Stimulated activated CD4-positive, alpha-beta T cell treated with anti-CD3 and anti-CD28 coated beads, Interleukin-15, amount 100 ng/mL, for 1 hour (primary cell): ENCODE data around the gene LRCH1.

Experiments used
- DNase-seq, 2 donors: peaks; one replicate each; pipeline ENCODE4 v3.0.0-alpha.2; 2020; ENCODE audit warnings: low read depth in 1 of 2, low spot score in 1 of 2

The LRCH1 gene

DNA sequence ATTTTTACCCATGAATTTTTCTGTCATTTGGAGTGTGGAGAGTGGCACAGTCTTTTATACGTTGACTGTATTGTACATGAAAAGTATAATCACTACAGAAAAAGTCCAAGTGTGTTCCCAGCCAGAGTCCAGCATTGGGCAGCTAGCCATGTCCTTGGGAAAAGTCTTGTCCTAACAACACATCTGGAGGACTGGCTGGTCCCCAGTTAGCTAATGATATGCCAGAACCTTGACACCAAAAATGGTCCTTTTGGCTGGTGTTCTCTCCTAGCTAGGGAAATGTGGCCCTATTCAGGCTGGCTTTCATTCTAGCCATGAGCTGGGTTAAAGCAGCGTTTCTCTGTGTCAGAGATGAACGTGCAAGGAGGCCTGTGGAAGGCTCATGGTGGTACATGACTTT is 145.0 kb downstream of the LRCH1 start:
- no peak for DNase-seq

DNA sequence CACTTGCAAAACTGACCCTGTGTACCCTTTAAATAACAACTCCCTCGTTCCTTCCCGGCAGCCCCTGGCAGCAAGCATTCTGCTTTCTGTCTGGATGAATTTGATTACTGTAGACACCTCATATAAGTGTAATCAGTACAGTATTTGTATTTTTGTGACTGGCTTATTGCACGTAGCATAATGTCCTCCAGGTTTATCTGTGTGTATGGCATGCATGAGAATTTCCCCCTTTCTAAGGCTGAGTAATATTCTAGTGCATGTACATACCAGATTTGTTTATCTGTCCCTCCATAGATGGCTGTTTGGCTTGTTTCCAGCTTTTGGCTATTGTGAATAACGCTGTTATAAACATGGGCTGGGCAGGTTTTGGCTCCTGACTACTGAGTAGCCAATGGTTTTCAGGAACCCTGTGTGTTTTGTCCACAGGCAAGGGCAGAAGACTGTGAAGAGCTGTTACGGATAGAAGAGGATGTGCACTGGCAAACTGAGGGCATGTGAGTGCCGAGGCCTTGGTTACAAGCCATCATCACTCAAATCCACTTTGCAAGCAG is 146.0 kb downstream of the LRCH1 start:
- no peak for DNase-seq

DNA sequence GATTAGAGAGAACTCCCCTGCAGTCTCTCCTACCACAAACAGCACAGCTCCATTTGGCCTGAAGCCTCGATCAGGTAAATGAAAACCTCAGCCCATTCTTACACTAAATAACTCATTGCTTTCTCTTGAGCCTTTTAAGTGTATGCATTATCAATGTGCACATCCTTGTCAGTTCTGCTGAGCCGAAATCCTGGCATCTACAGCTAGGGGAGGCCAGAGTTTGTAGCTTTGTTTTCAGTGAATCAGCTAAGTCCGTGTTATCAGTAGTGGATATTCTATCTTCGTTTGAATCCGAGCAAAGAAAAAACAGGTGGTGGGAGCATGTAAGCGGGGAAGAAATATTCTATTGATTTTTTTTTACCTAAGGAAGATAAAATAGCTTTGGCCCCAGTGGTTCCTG is 159.6 kb downstream of the LRCH1 start:
- DNase-seq, result no peak

DNA sequence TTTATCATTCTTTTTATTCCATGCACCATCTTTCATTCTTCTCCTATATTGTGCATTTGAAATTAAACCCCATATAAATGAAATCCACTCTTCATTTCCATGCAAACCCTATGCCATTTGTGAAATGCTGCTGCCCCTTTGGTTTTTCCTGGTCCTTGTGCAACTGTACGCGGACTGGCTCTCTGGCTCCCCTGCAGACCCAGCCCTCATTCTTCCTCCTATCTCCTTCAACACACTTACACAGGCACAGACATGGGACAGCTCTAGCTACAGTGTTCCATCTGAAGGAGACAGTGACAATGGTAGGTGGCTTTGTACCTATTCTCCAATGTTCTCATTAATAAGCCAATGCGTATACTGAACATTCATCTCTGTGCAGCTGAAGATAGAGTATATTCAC is 162.4 kb downstream of the LRCH1 start:
- no peak for DNase-seq

DNA sequence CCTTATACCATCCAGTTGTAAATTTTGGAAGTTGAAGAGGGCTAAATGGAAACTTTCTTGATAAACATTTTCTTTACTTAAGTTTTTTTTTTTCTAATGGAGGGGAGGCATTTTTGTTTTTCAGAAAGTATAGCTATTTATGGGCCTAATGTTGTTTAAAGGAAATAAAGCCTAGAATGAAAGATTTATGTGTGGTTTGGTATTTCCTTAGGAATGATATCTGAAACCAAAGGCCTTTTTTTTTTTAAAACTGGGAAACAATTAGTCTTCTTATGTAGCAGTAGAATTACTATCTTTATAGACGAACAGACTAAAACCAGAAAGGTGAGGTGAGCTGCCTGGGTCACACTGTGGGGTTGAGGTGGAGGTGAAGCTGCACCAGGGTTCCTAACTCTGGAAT is 163.9 kb downstream of the LRCH1 start:
- no peak for DNase-seq

DNA sequence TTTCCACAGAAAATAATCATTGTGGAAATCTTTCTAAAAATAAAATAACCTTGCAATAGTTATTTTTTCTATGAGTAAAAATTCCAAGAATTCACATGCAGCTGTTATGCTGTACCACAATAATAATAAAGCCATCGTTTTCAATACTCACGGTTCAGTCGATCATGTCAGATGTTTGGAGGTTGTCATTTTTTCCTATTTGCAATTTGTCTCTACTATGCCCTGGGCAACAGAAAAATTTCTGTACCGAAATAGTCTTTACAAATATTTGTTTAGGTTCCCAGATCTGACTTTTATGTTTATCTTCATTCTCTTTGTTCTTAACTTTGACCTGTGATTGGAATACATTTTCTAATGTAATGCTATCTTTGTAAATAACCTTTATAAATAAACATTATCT is 164.3 kb downstream of the LRCH1 start:
- no peak for DNase-seq

DNA sequence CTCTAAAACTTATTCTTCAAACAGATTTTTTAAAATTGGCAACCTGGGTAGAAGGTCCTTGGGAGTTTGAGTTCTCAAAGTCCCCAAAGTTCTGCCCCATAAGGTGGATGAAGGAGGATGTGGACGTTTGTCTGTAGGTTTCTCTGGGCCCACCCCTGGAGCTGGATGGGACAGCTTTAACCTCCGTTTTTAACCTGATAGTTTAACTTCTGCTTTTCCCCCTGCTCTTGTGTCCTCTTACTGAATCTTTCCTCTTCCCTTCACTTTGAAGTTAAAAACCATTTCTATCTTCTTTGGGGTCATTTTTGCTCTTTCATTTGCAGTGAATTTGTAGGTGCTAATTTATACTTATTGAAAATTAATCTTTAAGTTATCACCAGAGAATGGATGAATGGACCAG is 164.9 kb downstream of the LRCH1 start:
- no peak for DNase-seq

DNA sequence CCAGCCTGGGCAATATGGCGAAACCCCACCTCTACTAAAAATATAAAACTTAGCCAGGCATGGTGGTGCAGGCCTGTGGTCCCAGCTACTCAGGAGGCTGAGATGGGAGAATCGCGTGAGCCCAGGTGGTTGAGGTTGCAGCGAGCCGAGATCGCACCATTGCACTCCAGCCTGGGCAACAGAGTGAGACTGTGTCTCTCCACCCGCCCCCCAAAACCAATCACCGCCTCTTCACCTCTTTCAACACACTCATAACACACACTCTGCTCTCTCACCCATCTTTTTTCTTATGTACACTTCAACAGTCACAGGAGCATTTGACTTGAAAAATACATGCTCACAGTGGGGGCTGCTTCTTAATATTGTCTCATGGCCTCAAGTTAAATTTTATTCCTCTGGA is 167.2 kb downstream of the LRCH1 start:
- DNase-seq, result no peak

DNA sequence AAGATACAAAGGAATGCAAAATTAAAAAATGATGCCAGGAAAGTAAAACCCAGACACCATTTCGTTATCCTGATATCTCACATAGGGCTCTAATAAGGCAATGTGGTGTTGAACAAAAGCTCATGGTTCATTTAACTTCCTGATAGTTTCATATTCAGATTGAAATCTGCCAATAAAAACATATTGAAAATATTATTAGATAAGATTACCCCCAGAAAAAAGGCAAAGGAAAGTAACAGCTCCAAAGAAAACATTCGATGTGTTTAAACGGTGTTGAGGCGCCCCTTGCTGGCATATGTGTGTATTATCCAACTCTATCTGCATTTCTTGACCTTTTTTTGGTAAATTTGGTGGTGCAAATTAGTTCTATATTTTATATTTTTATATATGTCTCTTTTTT is 168.1 kb downstream of the LRCH1 start:
- DNase-seq, result peak in 1 of 2 donors; percentile 21

DNA sequence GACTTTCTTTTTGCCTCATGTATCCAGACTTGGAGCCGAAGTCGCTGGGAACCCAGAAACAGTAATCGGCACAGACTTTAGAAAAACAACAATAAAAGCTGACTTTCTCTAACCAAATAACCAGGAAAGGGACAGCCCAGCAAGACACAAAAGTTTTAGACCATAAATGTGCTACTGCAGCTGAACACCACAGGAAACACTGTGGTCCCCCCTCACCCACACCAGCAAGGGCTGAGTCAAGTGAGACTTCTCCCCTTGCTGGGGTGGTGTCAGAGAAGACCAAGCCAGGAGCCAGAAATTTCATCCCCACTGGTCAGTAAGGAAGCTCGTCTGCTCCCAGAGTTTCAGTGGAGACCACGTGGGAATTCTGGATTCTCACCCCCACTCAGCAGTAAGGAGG is 173.4 kb downstream of the LRCH1 start:
- no peak for DNase-seq

DNA sequence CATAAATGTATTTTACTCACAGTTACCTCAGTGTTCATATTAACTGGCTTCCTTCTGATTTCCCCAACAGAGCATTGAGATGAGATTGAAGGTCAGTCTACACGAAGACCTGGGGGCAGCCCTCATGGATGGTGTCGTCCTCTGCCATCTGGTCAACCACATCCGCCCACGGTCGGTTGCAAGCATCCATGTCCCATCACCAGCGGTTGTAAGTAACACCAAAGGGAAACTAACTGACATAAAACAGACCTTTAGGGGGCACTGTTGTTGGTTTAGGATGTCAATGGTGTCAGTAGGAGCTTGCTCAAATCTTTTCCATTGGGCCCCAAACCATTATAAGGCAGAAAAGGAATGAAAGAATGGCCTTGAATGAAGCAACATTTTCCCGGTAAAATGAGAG is 175.8 kb downstream of the LRCH1 start:
- DNase-seq, result no peak

DNA sequence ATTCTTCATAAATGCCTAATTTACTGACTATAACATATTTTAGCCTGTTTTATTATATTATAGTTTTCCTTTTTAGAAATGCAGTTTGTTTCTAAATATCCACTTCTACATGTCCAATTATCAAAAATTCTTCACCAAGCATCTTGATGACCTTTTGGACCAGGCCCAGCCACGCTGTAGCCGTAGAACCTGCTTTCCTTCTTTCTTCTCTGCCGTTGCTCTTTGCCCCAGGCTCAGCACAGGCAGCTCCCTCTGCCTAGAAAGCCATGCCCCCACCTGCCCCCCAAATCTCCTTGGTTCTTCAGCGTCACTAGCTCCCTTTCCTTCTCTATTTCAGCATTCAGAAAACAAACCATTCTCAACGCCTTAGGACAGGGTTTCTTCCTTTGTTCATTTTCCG is 178.6 kb downstream of the LRCH1 start:
- no peak for DNase-seq

DNA sequence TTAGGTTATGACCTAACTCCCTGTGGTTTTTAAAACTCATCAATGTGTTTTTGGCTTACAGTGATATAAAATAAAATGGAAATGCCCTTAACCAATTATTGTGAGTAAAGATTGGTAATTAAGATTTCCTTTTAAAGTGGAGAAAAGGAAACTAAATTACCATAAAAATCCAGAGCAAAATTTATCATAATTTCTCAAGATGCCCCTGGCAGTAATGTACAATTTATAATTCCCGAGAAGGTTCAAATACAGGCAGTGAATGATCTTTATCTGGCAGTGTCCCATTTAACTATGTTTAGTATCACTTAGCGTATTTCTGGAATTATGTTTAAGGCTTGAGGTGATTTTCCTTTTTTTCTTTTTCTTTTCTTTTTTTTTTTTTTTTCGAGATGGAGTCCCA is 182.5 kb downstream of the LRCH1 start:
- DNase-seq, result no peak

DNA sequence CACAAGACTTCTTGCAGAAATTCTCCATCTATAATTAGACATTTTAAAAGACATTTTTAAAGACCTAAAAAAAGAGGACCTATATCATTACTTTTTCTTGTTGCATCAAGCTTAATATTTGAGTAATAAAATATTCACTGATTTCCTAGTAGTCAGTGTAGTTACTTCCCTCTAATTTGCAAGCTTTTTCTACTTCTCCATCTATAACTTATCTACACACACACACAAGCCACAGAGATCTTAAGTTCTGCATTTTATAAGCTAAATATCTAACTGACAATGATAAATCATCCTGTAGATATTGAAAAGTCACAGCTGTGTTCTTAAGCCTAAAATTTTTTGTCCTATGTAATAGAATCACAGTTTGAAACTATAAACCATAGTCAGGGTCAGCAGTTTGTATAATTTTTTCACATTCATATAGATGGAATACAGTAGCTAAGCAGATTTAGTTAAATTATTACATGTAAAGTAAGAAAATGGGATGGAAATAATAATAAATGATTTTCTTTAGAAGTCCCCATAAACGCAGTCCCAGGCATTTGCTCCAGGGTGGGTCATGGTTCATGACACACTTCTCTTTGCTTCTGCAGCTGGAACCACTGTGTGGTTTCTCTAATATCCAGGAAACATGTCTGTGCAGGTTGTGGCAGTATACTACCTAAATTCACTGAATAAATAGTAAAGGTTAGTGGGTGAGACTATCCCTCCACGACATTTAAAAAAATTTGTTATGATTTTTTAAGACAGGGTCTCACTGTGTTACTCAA is 183.8 kb downstream of the LRCH1 start:
- DNase-seq, result no peak

DNA sequence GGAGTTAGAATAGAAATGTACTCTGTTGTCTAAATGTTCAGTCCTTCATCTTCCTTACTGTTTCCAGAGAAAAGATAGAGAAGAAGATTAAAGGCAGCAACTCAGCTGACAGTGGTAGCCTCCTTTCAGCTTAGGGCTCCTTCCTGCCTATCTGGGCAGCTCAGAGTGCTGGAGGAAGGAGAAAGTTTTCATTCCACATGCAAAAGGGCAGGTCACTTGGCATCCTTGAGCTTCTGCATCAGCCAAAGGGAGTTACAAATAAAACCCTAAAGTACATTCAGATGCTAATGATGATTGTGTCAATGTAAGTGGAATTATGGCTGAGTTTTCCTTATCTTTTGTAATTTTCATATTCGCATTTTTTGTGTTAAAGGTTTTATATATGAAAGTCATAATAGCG is 185.1 kb downstream of the LRCH1 start:
- DNase-seq, result no peak

DNA sequence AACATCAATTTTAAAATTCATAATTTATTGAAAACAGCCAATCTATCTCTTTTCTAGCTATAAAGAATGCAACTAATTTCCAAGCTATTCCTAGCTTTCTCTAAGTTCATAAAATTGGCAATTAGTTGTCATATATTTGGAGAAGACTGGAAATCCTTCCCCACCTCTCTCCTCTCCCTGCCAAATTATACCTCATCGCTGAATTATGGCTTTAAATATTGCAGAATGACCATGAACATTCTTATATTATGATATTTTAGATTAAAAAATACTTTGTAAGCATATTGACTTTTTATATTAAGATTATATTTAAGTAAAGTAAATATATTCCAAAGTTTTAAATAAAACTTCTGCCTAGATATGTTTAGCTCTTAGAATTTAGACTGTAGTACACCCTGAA is 185.8 kb downstream of the LRCH1 start:
- no peak for DNase-seq

DNA sequence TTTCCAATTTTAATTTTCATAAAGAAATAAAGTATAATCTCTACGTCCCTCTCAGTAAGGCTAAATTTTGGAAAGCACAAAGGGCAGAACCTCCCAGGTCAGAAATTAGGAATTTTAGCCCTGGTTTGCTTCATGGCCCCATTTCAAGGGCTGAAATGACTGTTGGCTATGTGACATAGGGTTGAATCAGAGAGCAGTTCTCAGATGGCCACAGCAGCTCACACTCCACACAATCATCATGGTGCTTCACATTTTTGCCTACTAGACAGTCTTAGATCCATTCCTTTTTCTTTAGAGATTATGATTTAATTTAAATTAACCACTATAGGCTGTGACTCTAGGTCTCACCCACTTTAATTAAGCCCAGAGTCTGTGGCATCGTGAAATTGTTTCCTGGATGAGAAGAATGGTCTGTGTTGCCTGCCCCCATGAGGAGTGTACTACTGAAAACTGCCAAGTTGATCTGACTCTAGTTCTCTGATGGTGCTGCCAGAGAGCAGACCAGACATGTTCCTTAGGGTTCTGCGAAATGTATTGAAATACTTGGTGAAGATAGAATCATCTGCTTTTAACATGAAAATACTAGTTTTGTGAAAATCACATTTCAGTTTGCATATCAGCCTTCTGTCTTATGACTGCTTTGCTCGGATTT is 186.6 kb downstream of the LRCH1 start:
- DNase-seq, result no peak

DNA sequence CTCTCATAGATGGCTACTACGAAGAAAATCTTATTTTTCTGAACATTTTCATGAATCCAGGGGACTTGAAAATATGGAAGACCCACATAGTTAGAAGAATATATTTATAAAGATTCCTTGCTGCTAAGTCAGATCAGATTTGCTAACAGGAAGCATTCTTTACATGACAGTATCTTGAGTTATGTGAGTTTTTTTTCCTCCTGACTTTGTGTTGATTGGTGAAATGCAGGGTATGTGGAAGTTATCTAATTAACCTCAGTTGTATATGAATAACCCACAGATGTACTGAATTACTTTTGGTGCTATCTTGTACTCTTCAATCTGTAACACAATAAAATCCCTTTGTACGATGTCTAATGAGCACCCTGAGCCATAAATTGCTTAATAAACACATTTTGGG is 190.2 kb downstream of the LRCH1 start:
- no peak for DNase-seq

DNA sequence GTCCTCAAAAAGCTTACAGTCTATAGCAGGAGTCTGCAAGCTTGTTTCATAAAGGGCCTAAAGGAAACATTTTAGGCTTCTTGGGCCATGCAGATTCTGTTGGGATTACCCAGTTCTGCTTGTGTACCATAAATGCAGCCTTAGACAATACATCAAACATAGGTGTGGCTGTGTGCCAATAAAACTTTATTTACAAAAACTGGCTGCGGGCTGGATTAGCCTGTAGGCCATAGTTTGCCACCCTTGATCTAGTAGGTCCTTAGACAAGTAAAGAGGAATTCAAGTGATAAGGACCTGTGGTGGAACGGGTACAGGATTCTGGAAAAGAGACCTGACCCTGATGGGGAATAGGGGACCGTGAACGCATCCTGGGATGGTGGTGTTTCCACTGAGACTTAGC is 192.1 kb downstream of the LRCH1 start:
- DNase-seq, result no peak

DNA sequence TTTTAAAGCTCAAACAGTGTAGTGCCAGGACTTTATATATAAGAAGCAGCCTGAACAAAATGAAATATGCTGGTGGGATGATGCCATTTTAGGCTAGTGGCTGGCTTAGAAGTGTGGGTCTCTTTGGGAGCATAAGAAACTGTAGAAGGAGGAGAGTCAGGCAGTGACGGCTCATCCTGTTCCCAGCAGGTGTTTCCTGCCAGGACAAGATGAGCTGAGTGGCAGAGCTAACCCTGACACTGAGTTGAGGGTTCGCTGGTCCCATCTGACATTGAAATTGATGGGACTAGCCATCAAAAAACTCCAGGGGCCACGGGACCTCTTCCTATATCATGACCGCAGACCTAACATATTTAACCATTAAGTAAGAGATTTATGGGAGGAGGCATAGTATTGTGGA is 192.7 kb downstream of the LRCH1 start:
- no peak for DNase-seq

DNA sequence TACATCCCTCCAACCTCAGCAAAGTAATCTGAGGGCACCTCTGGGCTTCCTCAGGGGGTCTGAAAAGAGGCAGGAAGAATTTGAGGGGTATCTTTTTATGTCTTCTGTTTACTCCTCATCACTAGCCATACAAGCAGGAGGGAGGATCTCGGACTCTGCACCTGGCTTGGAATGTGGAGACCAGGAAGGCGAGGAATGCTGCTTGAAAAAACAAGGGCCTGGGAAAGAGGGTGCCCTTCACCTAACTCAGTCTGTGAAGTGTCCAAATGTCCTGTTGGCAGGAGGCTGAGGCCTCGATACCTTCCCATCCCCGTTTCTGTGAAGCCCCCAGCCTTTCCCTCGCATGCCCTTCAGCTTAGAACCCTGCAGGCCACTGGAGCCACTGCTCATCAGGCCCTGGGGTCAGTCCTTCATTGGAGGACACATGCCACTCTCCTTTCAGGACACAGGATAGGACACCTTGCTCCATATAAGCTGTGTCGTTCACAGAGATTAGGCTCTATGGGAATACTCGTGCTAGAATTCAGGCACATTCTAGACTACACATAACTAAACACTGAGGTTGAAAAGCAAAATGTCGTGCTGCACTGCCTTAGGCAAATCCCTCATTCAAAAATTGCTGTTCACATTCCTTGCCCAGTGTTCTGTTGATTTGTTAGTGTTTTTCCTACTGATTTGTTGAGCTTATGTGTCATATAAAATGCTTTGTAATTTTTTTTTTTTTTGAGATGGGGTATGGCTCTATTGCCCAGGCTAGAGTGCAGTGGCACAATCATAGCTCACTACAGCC is 194.3 kb downstream of the LRCH1 start:
- DNase-seq, result no peak

DNA sequence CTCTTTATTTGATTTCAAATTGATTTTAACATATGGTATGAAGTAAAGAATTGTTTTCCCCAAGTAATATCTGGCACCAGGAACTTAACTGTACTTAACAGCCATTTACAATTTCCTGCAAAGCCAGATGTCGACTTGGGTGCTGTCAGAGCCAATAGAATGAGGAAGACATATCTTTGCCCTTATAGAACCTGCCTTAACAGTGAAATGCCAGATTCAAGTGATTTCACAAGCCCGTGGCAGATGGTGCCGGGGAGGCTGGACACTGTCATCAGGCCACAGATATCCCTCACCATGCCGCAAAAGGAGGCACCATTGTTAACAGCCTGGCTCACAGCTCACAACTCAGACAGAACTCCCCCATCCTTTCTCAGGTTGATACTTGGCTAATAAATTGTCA is 195.3 kb downstream of the LRCH1 start:
- no peak for DNase-seq
